ENCODE measurements around the gene DGKH. TPM values are rescaled to one million over a fixed set of nuclear protein-coding genes. Genes with fewer than 3 reads are reported as not detected.

Gene DGKH
- total and polyA plus RNA-seq, 9 of the 15 experiments (the other 6 are each of a cell fraction or from before 2014, with no cell fraction given) = 0.38 to 4.4 (median 3.1) TPM

- TF ChIP-seq SFPQ (IDR thresholded peaks at IDR 0.05; ENCODE audit: low read depth, low read length) (no peak), SIN3A (IDR thresholded peaks at IDR 0.05; ENCODE audit: borderline replicate concordance in 2 of 2, control insufficient read depth in 1 of 2, low read depth in 2 of 2, low read length in 2 of 2) (no peak), MEIS2 (IDR thresholded peaks at IDR 0.05; ENCODE audit: partially characterized antibody) (no peak), MTF1 (CRISPR knock-in tag; IDR thresholded peaks at IDR 0.05; ENCODE audit: borderline replicate concordance) (no peak), ZC3H8 (IDR thresholded peaks at IDR 0.05) (no peak), ZNF431 (CRISPR knock-in tag; IDR thresholded peaks at IDR 0.05) (no peak), ZNF551 (CRISPR knock-in tag; IDR thresholded peaks at IDR 0.05) (no peak), NCOA1 (IDR thresholded peaks at IDR 0.05; ENCODE audit: low read depth) (no peak)
- H2AFZ ChIP-seq (ENCODE audit: low read depth, low read length) = no peak overlapping the region
- no peaks in the 10 kb centered on the region for H3K4me1 ChIP-seq (replicated peaks in 1 of 2; ENCODE audit: control insufficient read depth in 2 of 2, insufficient read depth in 2 of 2, low read length in 2 of 2)
- no peaks in the 10 kb centered on the region for H3K79me2 ChIP-seq (ENCODE audit: control insufficient read depth, insufficient read depth, low read length)
- no peak overlapping the region for H3K4me2 ChIP-seq (ENCODE audit: insufficient read depth, low read length)
- H3K9me1 ChIP-seq (ENCODE audit: control insufficient read depth, insufficient read depth, low read length) = no peaks in the 10 kb centered on the region
- no peaks in the 10 kb centered on the region for H3K27me3 ChIP-seq (ENCODE audit: control insufficient read depth in 2 of 2, insufficient read depth in 2 of 2, low read length in 2 of 2)
- ATAC-seq (no peak), DNase-seq (ENCODE audit: extremely low read depth in 1 of 4, low spot score in 3 of 4) (no peak), FAIRE-seq (no peak)
- in situ Hi-C loops (cut with MboI) = no loop called here
- no peaks in the 10 kb centered on the region for H3K36me3 ChIP-seq (ENCODE audit: control insufficient read depth, insufficient read depth, low read length)
- intact Hi-C loops (cut with micrococcal nuclease) = no loop called here
- H3K4me3 ChIP-seq = no peak overlapping the region
- ChIA-PET CTCF (ENCODE audit: low intra/inter-chr PET ratio) (no interaction called here), POLR2A (no interaction called here)
- H3K9ac ChIP-seq (ENCODE audit: insufficient read depth in 1 of 2, low read depth in 2 of 2, low read length in 2 of 2) = no peak overlapping the region
- H3K9me3 ChIP-seq (replicated peaks; ENCODE audit: control insufficient read depth, insufficient read depth, low read depth, low read length) = no peaks in the 10 kb centered on the region
- H3K27ac ChIP-seq (ENCODE audit: extremely low read depth, low read depth, low read length) = no peak overlapping the region
- BruUV-seq (replicated peaks) = no TSS peak
- no peaks in the 10 kb centered on the region for H4K20me1 ChIP-seq (replicated peaks; ENCODE audit: control insufficient read depth, insufficient read depth, low read length)
Observed at GRCh38 chr13:42239644-42240043, 191.2 kb downstream of the DGKH start.

All from K562 (cell line).